ENCODE data around the gene FBXL3.

DNA sequence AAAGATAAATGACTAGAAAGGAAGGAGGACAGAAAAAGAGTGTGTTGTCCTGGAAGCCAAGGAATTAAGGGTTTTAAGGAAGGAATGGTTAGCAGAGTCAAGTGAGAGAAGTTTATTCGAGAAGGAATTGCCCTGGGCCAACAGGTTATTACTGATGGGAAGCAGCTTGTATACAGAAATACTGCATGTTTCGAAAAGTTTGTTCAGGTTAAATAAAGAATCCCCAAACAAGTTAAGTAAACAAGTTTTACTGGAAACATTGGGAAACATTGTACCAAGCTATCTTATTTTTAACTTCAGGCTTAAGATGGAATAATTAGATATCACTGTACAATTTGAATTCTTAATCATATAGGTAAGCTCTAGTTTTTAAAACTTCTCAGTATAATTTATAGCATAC is 28.2 kb upstream of the FBXL3 start:
- no peak for TF ChIP-seq EZH2 (IDR thresholded peaks at IDR 0.05; ENCODE audit: insufficient read depth, low read length)
- TF ChIP-seq, protein P1, sequence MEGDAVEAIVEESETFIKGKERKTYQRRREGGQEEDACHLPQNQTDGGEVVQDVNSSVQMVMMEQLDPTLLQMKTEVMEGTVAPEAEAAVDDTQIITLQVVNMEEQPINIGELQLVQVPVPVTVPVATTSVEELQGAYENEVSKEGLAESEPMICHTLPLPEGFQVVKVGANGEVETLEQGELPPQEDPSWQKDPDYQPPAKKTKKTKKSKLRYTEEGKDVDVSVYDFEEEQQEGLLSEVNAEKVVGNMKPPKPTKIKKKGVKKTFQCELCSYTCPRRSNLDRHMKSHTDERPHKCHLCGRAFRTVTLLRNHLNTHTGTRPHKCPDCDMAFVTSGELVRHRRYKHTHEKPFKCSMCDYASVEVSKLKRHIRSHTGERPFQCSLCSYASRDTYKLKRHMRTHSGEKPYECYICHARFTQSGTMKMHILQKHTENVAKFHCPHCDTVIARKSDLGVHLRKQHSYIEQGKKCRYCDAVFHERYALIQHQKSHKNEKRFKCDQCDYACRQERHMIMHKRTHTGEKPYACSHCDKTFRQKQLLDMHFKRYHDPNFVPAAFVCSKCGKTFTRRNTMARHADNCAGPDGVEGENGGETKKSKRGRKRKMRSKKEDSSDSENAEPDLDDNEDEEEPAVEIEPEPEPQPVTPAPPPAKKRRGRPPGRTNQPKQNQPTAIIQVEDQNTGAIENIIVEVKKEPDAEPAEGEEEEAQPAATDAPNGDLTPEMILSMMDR (IDR thresholded peaks at IDR 0.05; ENCODE audit: insufficient read depth, low read depth, low read length): no peak
